H7 (cell line): ENCODE data around the gene RANGAP1. TPM values are rescaled to one million over a fixed set of nuclear protein-coding genes. Genes with fewer than 3 reads are reported as not detected.
"Not testable (repeated sequence)": the region's sequence is repeated elsewhere in the genome, so short reads cannot be mapped to it uniquely, and the experiment has no call there.

Experiments
- DNase-seq: peaks from one replicate; pipeline ENCODE4 v3.0.0; 2012
- H3K27me3 ChIP-seq: 2 replicates; pipeline ENCODE4 v1.6.0; 2011; ENCODE audit warnings: mild to moderate bottlenecking, low read length; ENCODE audit not compliant: control insufficient read depth, insufficient read depth
- H3K36me3 ChIP-seq: replicated peaks from 2 replicates; pipeline ENCODE4 v1.5.1; 2011; ENCODE audit warnings: low read length; ENCODE audit not compliant: control insufficient read depth, insufficient read depth
- H3K4me3 ChIP-seq: 2 replicates; pipeline ENCODE4 v1.5.1; 2011; ENCODE audit warnings: low read depth, mild to moderate bottlenecking, control low read depth, low read length, moderate library complexity; ENCODE audit not compliant: insufficient read depth
- total RNA-seq: library from RNA; depleted of rRNA; stranded (reverse); fragments of >200 nt; shearing (Covaris generic); gene quantifications from 2 replicates; pipeline ENCODE4 v1.2.3, GENCODE V29; 2014

Gene RANGAP1
- total RNA-seq, 1 experiment from 2014 or later = 133 TPM

GRCh38 chr22:41308544-41308947 lies 22.6 kb upstream of the RANGAP1 start:
- H3K4me3 ChIP-seq = no peak overlapping the region
- DNase-seq = no peak
- no peaks in the 10 kb centered on the region for H3K27me3 ChIP-seq
- H3K36me3 ChIP-seq = peaks cover 5% of the 10 kb centered on the region; the same call in 1 of the 2 replicates

- no peak for DNase-seq
- Histone ChIP-seq H3K36me3 (peaks cover 5% of the 10 kb centered on the region; the same call in 1 of the 2 replicates), H3K27me3 (no peaks in the 10 kb centered on the region), H3K4me3 (no peak overlapping the region)
These were observed 22.1 kb upstream of the RANGAP1 start for GRCh38 chr22:41308054-41308453.

GRCh38 chr22:41305646-41306045 lies 19.7 kb upstream of the RANGAP1 start:
- DNase-seq = no peak
- H3K27me3 ChIP-seq = no peaks in the 10 kb centered on the region
- peaks cover 5% of the 10 kb centered on the region; the same call in 1 of the 2 replicates for H3K36me3 ChIP-seq
- no peak overlapping the region for H3K4me3 ChIP-seq

- no peak for DNase-seq
- H3K27me3 ChIP-seq = no peaks in the 10 kb centered on the region
- H3K4me3 ChIP-seq = peak overlapping the region; percentile 78
- H3K36me3 ChIP-seq = peaks cover 5% of the 10 kb centered on the region; the same call in 1 of the 2 replicates
These were observed 16.8 kb upstream of the RANGAP1 start for GRCh38 chr22:41302811-41303210.

- DNase-seq = peak; percentile 91
- H3K4me3 ChIP-seq = peak overlapping the region; percentile 78
- no peaks in the 10 kb centered on the region for H3K27me3 ChIP-seq
- H3K36me3 ChIP-seq = peaks cover 4% of the 10 kb centered on the region; the same call in 1 of the 2 replicates
These were observed 16.2 kb upstream of the RANGAP1 start for GRCh38 chr22:41302021-41302767.

- H3K4me3 ChIP-seq = peak within 1 kb of the TSS; percentile 78
- no peaks in the 10 kb centered on the region for H3K27me3 ChIP-seq
- DNase-seq = peak; percentile 97
- H3K36me3 ChIP-seq = peaks cover 4% of the 10 kb centered on the region; the same call in 1 of the 2 replicates
These were observed 15.4 kb upstream of the RANGAP1 start, which contains the start of gene ZC3H7B for GRCh38 chr22:41301085-41302020. TSS of gene ZC3H7B (plus strand) at chr22:41301525. CDS start at chr22:41320661, 19,136 bp downstream.

- peak overlapping the region; percentile 78; the same call in 1 of the 2 replicates for H3K4me3 ChIP-seq
- no peak for DNase-seq
- peaks cover 4% of the 10 kb centered on the region; the same call in 1 of the 2 replicates for H3K36me3 ChIP-seq
- no peaks in the 10 kb centered on the region for H3K27me3 ChIP-seq
These were observed 14.7 kb upstream of the RANGAP1 start for GRCh38 chr22:41300661-41301060.

GRCh38 chr22:41296826-41297667 lies 11.1 kb upstream of the RANGAP1 start:
- Histone ChIP-seq H3K36me3 (no peaks in the 10 kb centered on the region), H3K27me3 (no peaks in the 10 kb centered on the region), H3K4me3 (no peak overlapping the region)
- DNase-seq = peak; percentile 2

GRCh38 chr22:41294816-41295215 lies 8.8 kb upstream of the RANGAP1 start:
- H3K27me3 ChIP-seq, H3K36me3 ChIP-seq, H3K4me3 ChIP-seq, DNase-seq: not testable (repeated sequence)

GRCh38 chr22:41290262-41291221 lies 4.6 kb upstream of the RANGAP1 start:
- H3K27me3 ChIP-seq = no peaks in the 10 kb centered on the region
- H3K36me3 ChIP-seq = no peaks in the 10 kb centered on the region
- no peak overlapping the region for H3K4me3 ChIP-seq
- DNase-seq = peak; percentile 68

- DNase-seq = no peak
These were observed 3.7 kb upstream of the RANGAP1 start for GRCh38 chr22:41289671-41290070.

GRCh38 chr22:41288245-41288946 lies 2.4 kb upstream of the RANGAP1 start:
- no peaks in the 10 kb centered on the region for H3K27me3 ChIP-seq
- H3K36me3 ChIP-seq = peaks cover 7% of the 10 kb centered on the region
- peak; percentile 30 for DNase-seq
- no peak overlapping the region for H3K4me3 ChIP-seq

More at GRCh38 chr22:41289671-41290070, 3.7 kb upstream of the RANGAP1 start:
- no peak overlapping the region for H3K4me3 ChIP-seq
- H3K36me3 ChIP-seq = peaks cover under 1% of the 10 kb centered on the region; the same call in 1 of the 2 replicates
- H3K27me3 ChIP-seq = no peaks in the 10 kb centered on the region
